ENCODE results near the gene PTH1R. TPM values are rescaled to one million over a fixed set of nuclear protein-coding genes. Genes with fewer than 3 reads are reported as not detected.

The PTH1R gene
- total RNA-seq, 1 experiment from 2014 or later, result 0.32 TPM

DNA sequence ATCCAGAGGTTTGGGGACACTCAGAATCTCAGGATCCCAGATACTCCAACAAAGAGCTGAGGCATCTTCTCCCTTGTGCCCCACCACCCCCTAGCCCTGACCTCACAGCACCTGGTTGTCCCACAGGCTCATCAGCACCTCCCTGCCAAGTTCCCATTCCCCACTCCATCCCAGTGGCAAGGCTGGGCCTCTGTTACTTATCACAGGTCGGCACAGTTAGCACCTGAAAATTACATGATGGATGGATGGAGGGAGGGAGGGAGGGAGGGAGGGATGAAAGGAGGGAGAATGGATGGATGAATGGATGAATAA, 27.1 kb upstream of the PTH1R start (continued):
- TF ChIP-seq, protein P1, sequence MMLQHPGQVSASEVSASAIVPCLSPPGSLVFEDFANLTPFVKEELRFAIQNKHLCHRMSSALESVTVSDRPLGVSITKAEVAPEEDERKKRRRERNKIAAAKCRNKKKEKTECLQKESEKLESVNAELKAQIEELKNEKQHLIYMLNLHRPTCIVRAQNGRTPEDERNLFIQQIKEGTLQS (IDR thresholded peaks at IDR 0.05), result no peak
- TF ChIP-seq, protein P2, sequence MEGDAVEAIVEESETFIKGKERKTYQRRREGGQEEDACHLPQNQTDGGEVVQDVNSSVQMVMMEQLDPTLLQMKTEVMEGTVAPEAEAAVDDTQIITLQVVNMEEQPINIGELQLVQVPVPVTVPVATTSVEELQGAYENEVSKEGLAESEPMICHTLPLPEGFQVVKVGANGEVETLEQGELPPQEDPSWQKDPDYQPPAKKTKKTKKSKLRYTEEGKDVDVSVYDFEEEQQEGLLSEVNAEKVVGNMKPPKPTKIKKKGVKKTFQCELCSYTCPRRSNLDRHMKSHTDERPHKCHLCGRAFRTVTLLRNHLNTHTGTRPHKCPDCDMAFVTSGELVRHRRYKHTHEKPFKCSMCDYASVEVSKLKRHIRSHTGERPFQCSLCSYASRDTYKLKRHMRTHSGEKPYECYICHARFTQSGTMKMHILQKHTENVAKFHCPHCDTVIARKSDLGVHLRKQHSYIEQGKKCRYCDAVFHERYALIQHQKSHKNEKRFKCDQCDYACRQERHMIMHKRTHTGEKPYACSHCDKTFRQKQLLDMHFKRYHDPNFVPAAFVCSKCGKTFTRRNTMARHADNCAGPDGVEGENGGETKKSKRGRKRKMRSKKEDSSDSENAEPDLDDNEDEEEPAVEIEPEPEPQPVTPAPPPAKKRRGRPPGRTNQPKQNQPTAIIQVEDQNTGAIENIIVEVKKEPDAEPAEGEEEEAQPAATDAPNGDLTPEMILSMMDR (IDR thresholded peaks at IDR 0.05 in 2 of 3, conservative IDR thresholded peaks at IDR 0.05 in 1 of 3; ENCODE audit: borderline replicate concordance in 1 of 3, insufficient read depth in 1 of 3, low read depth in 2 of 3, low read length in 2 of 3), result no peak
- TF ChIP-seq CBX3 (IDR thresholded peaks at IDR 0.05; ENCODE audit: low read depth), result no peak
- no peak for TF ChIP-seq YY1 (IDR thresholded peaks at IDR 0.05; ENCODE audit: extremely low read depth, insufficient replicate concordance, low read depth, low read length)
- no peak for TF ChIP-seq CEBPB (IDR thresholded peaks at IDR 0.05; ENCODE audit: low read depth)
- no peak for TF ChIP-seq EZH2phosphoT487 (IDR thresholded peaks at IDR 0.05; ENCODE audit: borderline replicate concordance)
- no peak for TF ChIP-seq EGR1 (IDR thresholded peaks at IDR 0.05; ENCODE audit: low read depth)
- no peak for TF ChIP-seq TCF7L2 (IDR thresholded peaks at IDR 0.05; ENCODE audit: borderline replicate concordance, extremely low read depth, insufficient read depth, insufficient read length)
- no peak for TF ChIP-seq POLR2AphosphoS5 (IDR thresholded peaks at IDR 0.05; ENCODE audit: low read depth, low read length)

- H2AFZ ChIP-seq (ENCODE audit: low read depth, low read length, poor library complexity, severe bottlenecking), result no peak overlapping the region
- no TSS peak for BruUV-seq (replicated peaks)
- DNase-seq (ENCODE audit: low read depth, low spot score) (no peak), ATAC-seq (no peak)
- no peaks in the 10 kb centered on the region for H3K27me3 ChIP-seq (ENCODE audit: insufficient read depth, low read length)
- H4K20me1 ChIP-seq (ENCODE audit: insufficient read depth), result no peaks in the 10 kb centered on the region
- ChIA-PET POLR2A (no interaction called here), CTCF (no interaction called here), RAD21 (ENCODE audit: low non-redundant PET in 1 of 2, low total read pairs in 2 of 2, uncharacterized antibody in 2 of 2, unreplicated experiment in 2 of 2) (no interaction called here)
- no peaks in the 10 kb centered on the region for H3K4me1 ChIP-seq (ENCODE audit: control insufficient read depth in 1 of 2, insufficient read depth in 2 of 2, low read length in 2 of 2)
- no peak overlapping the region for H3K27ac ChIP-seq (ENCODE audit: low read depth, low read length)
- H3K4me3 ChIP-seq (replicated peaks in 1 of 2; ENCODE audit: low read depth in 1 of 2, low read length in 2 of 2), result no peak overlapping the region
- H3K9me2 ChIP-seq (ENCODE audit: insufficient read depth), result no peaks in the 10 kb centered on the region
- no peaks in the 10 kb centered on the region for H3K79me2 ChIP-seq (ENCODE audit: insufficient read depth, low read length)
- H3K36me3 ChIP-seq (ENCODE audit: control insufficient read depth in 1 of 2, insufficient read depth in 2 of 2, low read length in 2 of 2), result no peaks in the 10 kb centered on the region
- intact Hi-C loops (cut with micrococcal nuclease), result no loop called here
- H3K4me2 ChIP-seq (ENCODE audit: low read length), result no peak overlapping the region
- no peaks in the 10 kb centered on the region for H3K9me3 ChIP-seq (ENCODE audit: control insufficient read depth in 1 of 2, insufficient read depth in 1 of 2, low read depth in 1 of 2, low read length in 2 of 2)
- H3K9ac ChIP-seq (ENCODE audit: low read length), result no peak overlapping the region
- no peak for TF ChIP-seq EGR1 (IDR thresholded peaks at IDR 0.05; ENCODE audit: low read depth)
- TF ChIP-seq TCF7L2 (IDR thresholded peaks at IDR 0.05; ENCODE audit: borderline replicate concordance, extremely low read depth, insufficient read depth, insufficient read length), result no peak
- TF ChIP-seq FOSL1 (IDR thresholded peaks at IDR 0.05; ENCODE audit: low read depth), result no peak
- TF ChIP-seq, protein P2 (IDR thresholded peaks at IDR 0.05 in 2 of 3, conservative IDR thresholded peaks at IDR 0.05 in 1 of 3; ENCODE audit: borderline replicate concordance in 1 of 3, insufficient read depth in 1 of 3, low read depth in 2 of 3, low read length in 2 of 3), result no peak
- no peak for TF ChIP-seq EZH2phosphoT487 (IDR thresholded peaks at IDR 0.05; ENCODE audit: borderline replicate concordance)
- TF ChIP-seq EZH2 (IDR thresholded peaks at IDR 0.05), result no peak
- TF ChIP-seq SRF (IDR thresholded peaks at IDR 0.05; ENCODE audit: low read depth), result no peak
- no peak for TF ChIP-seq CBX3 (IDR thresholded peaks at IDR 0.05; ENCODE audit: low read depth)
- no peak for TF ChIP-seq ELF1 (IDR thresholded peaks at IDR 0.05; ENCODE audit: borderline replicate concordance, low read depth)
- no peak for TF ChIP-seq ZNF274 (IDR thresholded peaks at IDR 0.05; ENCODE audit: low read depth, low read length)
Observed at GRCh38 chr3:46851364-46852333, 25.9 kb upstream of the PTH1R start.

Data from HCT116 (cell line).